BE2C (cell line): ENCODE measurements around the gene MATR3.

Experiments used
- DNase-seq: peaks from one replicate; pipeline ENCODE4 v3.0.0-alpha.2; 2020
- H3K27me3 ChIP-seq: fragments of 250-450 bp; sonication (Bioruptor Pico); 2 replicates; pipeline ENCODE4 v1.5.1; 2020; ENCODE audit warnings: mild to moderate bottlenecking
- H3K36me3 ChIP-seq: fragments of 250-450 bp; sonication (Bioruptor Pico); 2 replicates; pipeline ENCODE4 v1.5.1; 2020; ENCODE audit warnings: mild to moderate bottlenecking
- H3K4me1 ChIP-seq: fragments of 250-450 bp; sonication (Bioruptor Pico); 2 replicates; pipeline ENCODE4 v1.5.1; 2020
- H3K4me3 ChIP-seq: 2 replicates; pipeline ENCODE4 v1.5.1; 2011; ENCODE audit warnings: low read depth, low read length
- H3K9me3 ChIP-seq: fragments of 250-450 bp; sonication (Bioruptor Pico); 2 replicates; pipeline ENCODE4 v1.5.1; 2020
- CTCF ChIP-seq: IDR thresholded peaks from 2 replicates; pipeline ENCODE4 v1.5.1; 2012; ENCODE audit warnings: mild to moderate bottlenecking, low read depth, low read length

Gene MATR3

GRCh38 chr5:139335811-139336210 is 42.3 kb downstream of the MATR3 start:
- Histone ChIP-seq H3K27me3 (no peaks in the 10 kb centered on the region; the same call in 1 of the 2 replicates), H3K36me3 (peaks cover 25% of the 10 kb centered on the region), H3K9me3 (no peaks in the 10 kb centered on the region), H3K4me1 (no peaks in the 10 kb centered on the region), H3K4me3 (no peak overlapping the region)
- DNase-seq = no peak
- no peak for TF ChIP-seq CTCF

DNA sequence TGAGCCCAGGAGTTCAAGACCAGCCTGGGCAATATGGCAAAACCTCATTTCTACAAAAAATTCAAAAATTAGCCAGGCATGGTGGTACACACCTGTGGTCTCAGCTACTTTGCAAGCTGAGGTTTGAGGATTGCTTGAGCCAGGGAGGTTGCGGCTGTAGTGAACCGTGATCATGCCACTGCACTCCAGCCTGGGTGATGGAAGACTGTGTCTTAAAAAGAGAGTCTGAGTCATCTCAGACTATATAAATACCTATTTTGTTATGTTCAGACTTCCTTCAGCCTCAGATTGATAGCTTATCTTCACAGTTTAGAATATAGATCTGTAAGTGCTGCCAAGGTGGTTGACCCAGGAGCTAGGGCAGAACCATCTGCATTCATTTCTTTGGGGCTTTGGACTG is 46.5 kb downstream of the MATR3 start:
- DNase-seq = no peak
- no peaks in the 10 kb centered on the region for H3K4me1 ChIP-seq
- H3K4me3 ChIP-seq = no peak overlapping the region
- no peaks in the 10 kb centered on the region for H3K9me3 ChIP-seq
- H3K36me3 ChIP-seq = peaks cover 4% of the 10 kb centered on the region
- no peaks in the 10 kb centered on the region for H3K27me3 ChIP-seq
- TF ChIP-seq CTCF = no peak

DNA sequence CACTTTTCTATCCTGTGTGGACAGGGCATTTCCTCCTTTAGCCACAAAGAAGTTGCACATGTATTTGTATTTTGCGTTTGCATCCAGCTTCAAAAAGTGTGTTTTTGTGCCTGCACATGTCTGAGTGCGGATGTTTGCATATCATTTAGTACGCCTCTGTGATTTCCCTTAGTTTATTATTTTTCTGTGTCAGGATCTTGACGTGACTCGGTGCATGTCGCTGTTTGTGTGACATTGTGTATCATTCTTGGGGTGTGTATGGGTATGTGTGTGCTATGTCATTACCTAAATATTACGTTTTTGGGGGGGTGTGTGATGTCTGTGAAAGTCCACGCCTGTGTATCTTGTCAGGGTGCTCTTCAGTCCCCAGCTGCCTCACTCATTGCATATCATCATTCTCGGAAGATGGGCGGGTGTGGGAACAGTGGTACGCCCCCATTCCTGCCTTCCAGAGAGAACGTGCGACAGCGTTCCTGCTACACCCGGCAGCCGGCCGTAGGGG is 47.7 kb downstream of the MATR3 start:
- H3K9me3 ChIP-seq = no peaks in the 10 kb centered on the region
- peak overlapping the region; percentile 98 for H3K4me3 ChIP-seq
- no peak for DNase-seq
- no peaks in the 10 kb centered on the region for H3K4me1 ChIP-seq
- TF ChIP-seq CTCF = no peak
- no peaks in the 10 kb centered on the region for H3K27me3 ChIP-seq
- peaks cover 8% of the 10 kb centered on the region for H3K36me3 ChIP-seq

GRCh38 chr5:139341689-139342422 is 48.3 kb downstream of the MATR3 start, which contains the start of gene PAIP2:
Gene PAIP2 (plus strand): TSS chr5:139341854. CDS start chr5:139363785, 21,931 bp downstream.
- peak; percentile 73 for TF ChIP-seq CTCF
- H3K36me3 ChIP-seq = peaks cover 8% of the 10 kb centered on the region
- peak; percentile 99 for DNase-seq

GRCh38 chr5:139342423-139342723 is 48.8 kb downstream of the MATR3 start:
- Histone ChIP-seq H3K36me3 (peaks cover 8% of the 10 kb centered on the region), H3K4me1 (no peaks in the 10 kb centered on the region), H3K4me3 (peak overlapping the region; percentile 98), H3K9me3 (no peaks in the 10 kb centered on the region), H3K27me3 (no peaks in the 10 kb centered on the region)
- no peak for TF ChIP-seq CTCF
- DNase-seq = no peak

More at GRCh38 chr5:139341689-139342422, 48.3 kb downstream of the MATR3 start, which contains the start of gene PAIP2:
- Histone ChIP-seq H3K27me3 (no peaks in the 10 kb centered on the region), H3K9me3 (no peaks in the 10 kb centered on the region), H3K4me3 (peak within 1 kb of the TSS; percentile 98), H3K4me1 (no peaks in the 10 kb centered on the region)

GRCh38 chr5:139343476-139343875 is 49.9 kb downstream of the MATR3 start:
- Histone ChIP-seq H3K4me1 (no peaks in the 10 kb centered on the region), H3K9me3 (no peaks in the 10 kb centered on the region), H3K36me3 (peaks cover 8% of the 10 kb centered on the region), H3K27me3 (no peaks in the 10 kb centered on the region), H3K4me3 (peak overlapping the region; percentile 98)
- TF ChIP-seq CTCF = no peak
- DNase-seq = no peak
